GM12864 (cell line): Measurements from ENCODE around the gene EEF1AKMT1.

Experiments used
- DNase-seq: peaks from one replicate; pipeline ENCODE4 v3.0.0-alpha.2; 2011; ENCODE audit warnings: low read depth
- H3K4me3 ChIP-seq: 2 replicates; pipeline ENCODE4 v1.5.1; 2011; ENCODE audit warnings: mild to moderate bottlenecking, low read depth, low read length, control low read depth
- TF ChIP-seq, protein P1 (sequence below): IDR thresholded peaks from 2 replicates; pipeline ENCODE4 v1.5.1; 2011; ENCODE audit warnings: low read depth, mild to moderate bottlenecking, moderate library complexity, low read length, control low read depth, inconsistent platforms; ENCODE audit errors: missing control alignments

EEF1AKMT1 gene

DNA sequence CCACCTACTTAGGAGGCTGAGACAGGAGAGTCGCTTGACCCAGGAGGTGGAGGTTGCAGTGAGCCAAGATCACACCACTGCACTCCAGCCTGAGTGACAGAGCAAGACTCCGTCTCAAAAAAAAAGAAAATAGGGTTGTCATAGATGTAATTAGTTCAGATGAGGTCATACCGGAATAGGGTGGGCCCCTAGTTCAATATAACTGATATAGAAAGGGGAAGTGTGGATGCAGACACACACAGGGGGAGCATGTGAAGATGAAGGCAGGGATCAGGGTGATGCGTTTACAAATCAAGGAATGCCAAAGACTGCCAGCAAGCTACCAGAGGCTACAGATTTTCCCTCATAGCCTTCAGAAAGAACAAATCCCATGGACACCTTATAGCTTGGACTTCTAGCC is 24.3 kb upstream of the EEF1AKMT1 start:
- TF ChIP-seq, protein P1, sequence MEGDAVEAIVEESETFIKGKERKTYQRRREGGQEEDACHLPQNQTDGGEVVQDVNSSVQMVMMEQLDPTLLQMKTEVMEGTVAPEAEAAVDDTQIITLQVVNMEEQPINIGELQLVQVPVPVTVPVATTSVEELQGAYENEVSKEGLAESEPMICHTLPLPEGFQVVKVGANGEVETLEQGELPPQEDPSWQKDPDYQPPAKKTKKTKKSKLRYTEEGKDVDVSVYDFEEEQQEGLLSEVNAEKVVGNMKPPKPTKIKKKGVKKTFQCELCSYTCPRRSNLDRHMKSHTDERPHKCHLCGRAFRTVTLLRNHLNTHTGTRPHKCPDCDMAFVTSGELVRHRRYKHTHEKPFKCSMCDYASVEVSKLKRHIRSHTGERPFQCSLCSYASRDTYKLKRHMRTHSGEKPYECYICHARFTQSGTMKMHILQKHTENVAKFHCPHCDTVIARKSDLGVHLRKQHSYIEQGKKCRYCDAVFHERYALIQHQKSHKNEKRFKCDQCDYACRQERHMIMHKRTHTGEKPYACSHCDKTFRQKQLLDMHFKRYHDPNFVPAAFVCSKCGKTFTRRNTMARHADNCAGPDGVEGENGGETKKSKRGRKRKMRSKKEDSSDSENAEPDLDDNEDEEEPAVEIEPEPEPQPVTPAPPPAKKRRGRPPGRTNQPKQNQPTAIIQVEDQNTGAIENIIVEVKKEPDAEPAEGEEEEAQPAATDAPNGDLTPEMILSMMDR, result no peak
- DNase-seq, result no peak
- no peak overlapping the region for H3K4me3 ChIP-seq

DNA sequence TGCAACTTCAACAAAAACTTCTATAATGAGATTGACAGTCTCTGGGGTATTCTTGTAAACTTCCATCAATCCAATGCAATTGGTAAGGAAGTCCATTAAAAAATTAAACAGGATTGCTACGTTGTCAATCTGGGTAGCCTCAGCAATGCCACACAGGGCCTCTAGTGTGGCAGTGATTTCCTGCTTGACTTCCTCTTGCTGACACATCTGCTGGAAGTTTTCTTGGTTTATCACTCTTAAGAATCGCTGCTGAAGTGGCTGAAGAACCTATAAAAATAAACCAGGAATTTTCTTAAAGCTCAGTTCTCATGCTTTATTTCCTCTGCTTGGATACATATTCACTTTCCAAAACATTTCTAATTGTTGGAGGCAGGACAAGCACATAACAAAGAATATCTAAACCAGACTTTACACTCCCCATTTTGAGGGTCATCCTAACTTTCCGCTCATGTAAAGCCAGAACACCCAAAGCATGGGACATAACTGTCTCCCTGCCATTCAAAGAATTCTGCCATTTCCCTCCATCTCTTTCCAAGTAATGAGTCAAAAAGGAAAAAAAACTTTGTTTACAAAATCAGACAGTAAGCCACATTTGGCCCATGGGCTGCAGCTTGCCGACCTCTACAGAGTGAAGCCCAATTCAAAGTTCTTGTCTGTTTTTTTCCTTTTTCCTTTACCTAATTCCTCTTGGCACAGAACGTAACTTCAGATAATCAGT is 23.2 kb upstream of the EEF1AKMT1 start:
- TF ChIP-seq, protein P1, result no peak
- DNase-seq, result no peak

DNA sequence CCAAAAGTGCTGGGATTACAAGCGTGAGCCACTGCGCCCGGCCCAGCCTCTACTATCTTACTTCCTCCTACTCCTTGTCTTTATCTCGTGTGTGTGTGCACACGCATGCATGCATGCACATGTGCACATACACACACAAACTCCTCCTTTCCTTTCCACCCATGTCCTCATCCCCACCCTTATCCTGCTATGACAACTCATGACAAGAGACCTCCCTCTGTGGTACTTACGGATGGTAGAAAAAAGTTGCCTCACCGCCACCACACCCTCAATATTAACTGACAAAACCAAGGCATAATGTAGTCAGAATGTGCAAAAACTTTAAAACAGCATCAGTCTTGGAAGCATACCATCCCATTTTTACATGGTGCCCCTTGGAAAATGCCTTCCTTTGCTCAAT is 15.9 kb upstream of the EEF1AKMT1 start:
- no peak for DNase-seq
- no peak overlapping the region for H3K4me3 ChIP-seq
- TF ChIP-seq, protein P1, result no peak

More for the DNA sequence above, 23.2 kb upstream of the EEF1AKMT1 start:
- no peak overlapping the region for H3K4me3 ChIP-seq

DNA sequence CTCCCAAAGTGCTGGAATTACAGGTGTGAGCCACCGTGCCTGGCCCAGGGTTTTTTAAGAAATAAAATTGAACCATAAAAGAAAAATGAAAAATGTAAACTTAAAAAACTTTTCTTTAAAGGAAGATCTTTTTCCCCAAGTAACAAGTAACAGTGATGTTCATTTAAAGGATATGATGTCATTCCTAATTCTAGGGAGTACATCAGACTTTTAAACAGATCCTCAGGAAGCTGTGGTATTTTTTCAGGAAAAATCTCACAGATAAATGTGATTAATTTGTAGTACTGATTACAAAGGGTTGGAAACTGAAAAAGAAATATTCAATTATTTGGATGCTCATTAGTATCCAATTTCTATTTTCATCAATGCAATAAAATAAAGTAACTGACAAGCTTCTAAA is 14.6 kb upstream of the EEF1AKMT1 start:
- TF ChIP-seq, protein P1, result no peak
- no peak overlapping the region for H3K4me3 ChIP-seq
- no peak for DNase-seq

DNA sequence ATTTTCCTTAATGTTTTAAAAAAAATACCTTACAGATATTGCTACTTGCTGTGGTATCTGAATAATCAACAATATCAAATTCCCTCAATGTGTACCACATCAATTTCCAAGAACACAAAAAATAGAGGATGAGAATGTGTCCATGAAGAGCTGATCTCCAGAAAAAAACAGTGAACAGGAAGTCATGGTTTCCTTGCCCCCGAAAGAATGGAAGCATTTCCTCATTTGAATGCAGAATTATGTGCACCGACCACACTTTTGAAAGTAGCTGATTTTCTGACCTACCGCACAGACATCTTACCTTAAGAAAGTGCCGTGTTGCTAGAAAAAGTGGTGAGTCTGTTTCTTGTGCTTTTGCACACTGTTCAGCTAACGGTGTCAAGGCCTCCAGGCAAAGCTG is 13.4 kb upstream of the EEF1AKMT1 start:
- no peak overlapping the region for H3K4me3 ChIP-seq
- TF ChIP-seq, protein P1, result no peak
- no peak for DNase-seq

DNA sequence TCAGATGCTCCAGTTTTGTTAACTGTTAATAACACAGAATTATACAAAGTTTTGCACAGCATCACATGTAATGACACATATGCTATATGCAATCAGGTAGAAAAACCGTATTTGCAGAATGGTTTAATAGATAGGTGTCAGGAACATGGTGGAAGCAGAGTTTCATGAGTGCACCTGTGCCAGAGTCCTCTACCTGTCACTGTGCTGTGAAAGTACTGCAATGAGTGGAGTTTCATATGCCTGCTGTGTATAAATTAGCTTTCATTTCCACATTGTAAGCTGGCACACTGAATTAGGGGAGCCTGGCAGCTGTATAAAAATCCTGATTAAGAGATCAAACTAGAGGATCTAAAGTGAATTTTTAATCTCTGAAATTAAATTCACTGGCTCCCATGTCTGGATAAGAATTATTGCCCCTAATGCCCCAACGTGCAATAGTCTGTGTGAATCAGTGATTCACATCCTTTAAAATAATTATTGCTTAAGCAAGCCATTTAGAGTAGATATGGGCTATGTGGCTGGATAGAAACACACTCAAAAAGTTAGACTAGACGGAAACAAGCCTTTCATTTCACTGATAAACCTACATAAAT is 8.5 kb upstream of the EEF1AKMT1 start:
- no peak overlapping the region for H3K4me3 ChIP-seq
- TF ChIP-seq, protein P1, result no peak
- DNase-seq, result peak; percentile 21

DNA sequence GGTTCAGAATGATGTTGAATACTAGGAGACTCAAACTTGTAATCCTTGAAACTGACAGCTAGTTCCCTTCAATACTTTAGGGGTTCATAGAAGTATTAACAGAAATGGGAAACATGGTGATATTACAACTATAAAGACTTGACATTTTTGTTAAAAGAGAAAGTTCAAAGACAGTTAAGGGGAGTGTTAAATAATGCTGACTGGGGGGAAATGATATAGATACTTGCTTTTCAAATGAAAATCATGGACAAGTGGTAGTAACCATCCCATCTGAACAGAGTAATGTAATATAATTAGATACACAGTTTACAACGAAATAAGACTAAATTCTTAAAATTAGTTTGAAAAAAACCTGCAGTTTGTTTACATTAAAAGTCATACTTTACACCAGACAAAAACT is 6.6 kb upstream of the EEF1AKMT1 start:
- TF ChIP-seq, protein P1, result no peak
- H3K4me3 ChIP-seq, result no peak overlapping the region
- DNase-seq, result no peak
